GM19324 (cell line): ENCODE results near the gene PRPF40B.

ENCODE experiments used
- ATAC-seq: cut with Tn5 transposase; IDR thresholded peaks from one replicate; pipeline ENCODE4 v1.9.1; 2021; ENCODE audit warnings: mild to moderate bottlenecking, moderate library complexity; ENCODE audit not compliant: unreplicated experiment, low FRiP score

PRPF40B gene

DNA sequence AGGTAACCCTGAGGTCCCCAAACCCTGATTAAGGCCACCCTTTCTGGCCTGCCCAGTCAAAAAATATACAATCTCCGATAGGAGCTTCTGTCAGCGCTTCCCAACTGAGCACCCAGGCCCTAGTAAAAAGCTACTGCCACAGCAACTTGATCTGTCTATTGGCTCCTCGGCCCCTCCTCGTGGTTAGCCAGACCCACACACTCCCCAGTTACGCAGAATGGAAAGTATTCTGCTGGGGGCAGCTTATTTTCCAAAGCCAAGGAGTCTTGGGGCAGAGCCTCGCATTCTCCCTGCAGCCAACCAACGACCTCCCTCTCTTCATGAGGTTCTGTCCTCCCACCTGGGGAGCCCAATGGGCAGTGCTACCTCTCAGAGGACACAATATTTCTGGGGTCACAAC, 51.8 kb downstream of the PRPF40B start:
- ATAC-seq: no peak

DNA sequence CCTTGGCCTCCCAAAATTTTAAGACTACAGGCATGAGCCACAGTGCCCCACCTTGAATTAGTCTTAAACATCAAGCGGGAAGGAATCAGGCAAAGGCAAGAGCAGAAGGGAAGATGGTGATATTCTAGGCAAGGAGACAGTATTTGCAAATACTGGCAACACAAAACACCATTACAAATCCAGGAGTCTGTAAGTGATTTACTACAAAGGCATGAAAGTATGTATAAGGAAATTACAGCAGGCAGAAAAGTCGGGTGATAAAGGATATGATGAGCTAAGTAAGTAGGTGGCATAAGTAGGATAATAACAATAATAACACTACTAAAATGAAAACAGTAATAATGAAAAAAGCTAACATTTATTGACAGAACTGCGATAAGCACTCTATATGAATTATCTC, 55.4 kb downstream of the PRPF40B start:
- no peak for ATAC-seq

DNA sequence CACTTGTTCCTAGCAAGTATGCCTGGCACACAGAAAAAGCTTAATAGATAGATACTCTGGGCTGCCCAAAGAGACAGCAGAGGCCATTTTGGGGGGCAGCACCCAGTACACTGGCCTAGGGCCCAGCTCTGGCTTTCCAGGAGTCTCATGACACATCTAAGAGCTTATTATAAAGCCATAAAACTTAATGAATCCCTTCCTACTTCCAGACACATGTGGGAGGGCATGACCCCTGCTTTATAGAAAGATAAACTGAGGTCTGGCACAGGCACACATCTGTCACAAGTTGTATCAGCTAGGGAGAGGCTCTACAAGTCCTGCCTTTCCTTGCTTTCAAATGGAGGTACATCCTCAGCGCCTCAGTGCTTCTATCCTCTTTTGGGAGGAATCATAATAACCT, 56.7 kb downstream of the PRPF40B start:
- ATAC-seq: no peak

DNA sequence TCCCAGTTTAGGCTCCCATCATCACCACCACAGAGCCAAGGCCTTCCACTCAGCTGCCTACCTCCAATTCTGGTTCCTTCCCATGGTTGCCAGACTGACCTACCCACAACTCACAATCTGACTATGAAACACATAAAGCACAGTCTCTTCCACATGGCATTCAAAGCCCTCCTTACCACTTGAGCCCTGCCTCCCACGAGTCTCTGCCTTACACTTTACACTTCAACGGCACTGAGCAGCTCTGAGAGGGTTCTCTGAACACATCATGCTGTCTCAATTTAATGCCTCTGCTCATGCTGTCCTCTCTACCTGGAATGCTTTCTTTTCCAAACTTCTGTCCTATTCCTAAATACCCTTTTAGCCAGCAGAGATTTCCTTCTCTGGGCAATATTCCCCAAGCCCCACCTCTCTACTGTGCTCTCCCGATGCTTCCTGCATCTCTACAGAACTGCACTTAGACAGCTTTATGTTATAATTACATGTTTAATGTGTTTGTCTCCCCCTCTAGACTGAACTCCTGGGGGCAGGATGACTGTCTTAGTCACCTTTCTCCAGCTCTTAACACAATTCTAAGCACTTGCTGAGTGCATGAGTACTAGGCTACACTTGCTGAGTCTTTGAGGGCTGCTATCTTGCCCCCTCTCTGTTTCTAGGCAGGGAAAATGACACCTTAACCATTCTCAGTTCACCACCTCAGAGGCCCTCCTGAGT, 60.4 kb downstream of the PRPF40B start:
- ATAC-seq: no peak

DNA sequence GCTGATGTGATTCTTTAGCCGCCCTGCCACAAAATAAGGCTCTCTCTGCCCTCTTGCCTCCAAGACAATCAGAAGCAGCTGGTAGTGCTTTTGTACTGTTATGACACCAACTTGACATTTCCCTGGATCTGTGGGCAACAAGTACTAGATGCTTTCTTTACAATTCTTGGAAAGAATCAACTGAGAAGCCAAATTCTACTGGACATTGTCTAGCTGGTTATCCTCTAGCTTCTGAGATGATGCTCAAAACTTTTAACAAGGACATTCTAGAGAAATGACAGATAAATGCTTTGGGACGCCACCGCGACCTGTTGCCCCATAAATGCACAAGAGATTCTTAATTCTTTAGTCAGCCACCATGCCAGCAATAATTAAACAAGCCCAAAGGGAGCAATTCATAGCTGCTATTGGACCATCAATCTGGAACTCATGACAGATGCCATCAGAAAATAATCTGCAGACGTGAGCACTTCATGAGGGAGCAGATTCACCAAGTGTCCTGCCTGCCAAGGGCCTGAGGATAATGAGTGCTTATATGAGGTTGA, 61.0 kb downstream of the PRPF40B start:
- no peak for ATAC-seq

DNA sequence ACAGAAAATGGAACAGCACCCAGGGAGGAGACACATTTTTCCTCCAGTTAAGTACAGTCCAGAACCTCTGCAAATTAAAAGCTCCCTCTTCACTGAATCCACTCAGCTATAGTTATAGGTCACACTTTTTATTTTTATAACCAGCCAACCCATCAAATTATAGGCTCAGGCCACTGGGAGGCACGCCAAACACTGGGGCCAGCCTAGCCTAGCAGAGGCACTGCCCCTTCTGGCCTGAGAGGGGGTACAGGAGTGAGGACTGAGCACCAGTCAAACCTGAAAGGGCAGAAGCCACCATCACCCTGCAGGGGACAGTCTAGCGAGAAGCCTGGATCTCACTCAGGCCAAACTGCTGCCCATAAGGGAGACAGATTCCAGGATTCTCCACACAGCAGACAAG, 64.6 kb downstream of the PRPF40B start:
- no peak for ATAC-seq

DNA sequence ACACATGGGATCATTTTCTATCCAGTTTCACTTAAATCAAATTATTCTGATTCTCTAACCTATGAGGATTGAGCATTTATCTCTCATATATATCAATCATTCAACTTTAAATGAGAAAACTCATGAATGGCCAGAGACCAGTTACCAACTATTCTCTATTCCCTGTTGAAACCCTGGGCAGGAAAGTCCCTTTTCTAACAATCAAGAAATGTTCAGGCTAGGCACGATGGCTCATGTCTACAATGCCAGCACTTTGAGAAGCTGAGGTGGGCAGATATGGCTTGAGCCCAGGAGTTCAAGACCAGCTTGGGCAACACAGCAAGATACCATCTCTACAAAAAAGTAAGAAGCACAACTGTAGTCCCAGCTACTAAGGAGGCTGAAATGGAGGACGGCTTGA, 65.9 kb downstream of the PRPF40B start:
- no peak for ATAC-seq

DNA sequence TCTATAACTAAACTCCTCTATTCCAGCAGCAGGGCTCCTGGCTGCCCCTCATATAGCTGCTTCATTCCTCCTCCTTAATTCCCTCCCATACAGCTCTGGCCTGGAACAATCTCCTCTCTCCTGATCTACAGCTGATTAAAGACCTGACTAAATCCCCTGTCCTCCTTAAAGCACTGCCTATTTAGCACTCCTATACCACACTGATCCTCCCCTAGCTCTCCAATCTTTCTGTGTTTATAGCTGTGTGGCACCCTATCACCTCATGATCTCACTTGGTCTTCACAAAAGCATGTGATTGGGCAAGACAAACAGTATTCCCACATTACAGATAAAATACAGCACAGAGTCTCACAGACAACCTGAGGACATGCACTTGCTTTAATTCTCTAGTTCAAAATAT, 66.4 kb downstream of the PRPF40B start:
- no peak for ATAC-seq

DNA sequence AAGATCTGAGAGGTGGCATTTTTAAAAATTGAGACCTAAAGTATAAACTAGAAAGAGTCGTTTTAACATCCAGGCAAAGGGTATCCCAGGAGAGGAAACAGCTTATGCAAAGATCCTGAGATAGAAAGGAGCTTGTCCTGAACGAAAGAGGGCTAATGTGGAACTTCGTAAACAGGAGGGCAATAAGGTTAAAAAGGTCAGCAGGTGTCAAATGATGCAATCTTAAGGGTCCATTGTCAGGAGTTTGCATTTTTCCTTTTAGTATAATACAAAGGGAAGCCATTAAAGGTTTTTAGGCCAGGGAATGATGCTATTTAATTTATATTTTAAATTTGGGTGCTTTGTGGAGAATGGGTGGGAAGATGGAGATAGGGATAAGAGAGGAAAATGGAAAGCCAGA, 69.5 kb downstream of the PRPF40B start:
- ATAC-seq: no peak

DNA sequence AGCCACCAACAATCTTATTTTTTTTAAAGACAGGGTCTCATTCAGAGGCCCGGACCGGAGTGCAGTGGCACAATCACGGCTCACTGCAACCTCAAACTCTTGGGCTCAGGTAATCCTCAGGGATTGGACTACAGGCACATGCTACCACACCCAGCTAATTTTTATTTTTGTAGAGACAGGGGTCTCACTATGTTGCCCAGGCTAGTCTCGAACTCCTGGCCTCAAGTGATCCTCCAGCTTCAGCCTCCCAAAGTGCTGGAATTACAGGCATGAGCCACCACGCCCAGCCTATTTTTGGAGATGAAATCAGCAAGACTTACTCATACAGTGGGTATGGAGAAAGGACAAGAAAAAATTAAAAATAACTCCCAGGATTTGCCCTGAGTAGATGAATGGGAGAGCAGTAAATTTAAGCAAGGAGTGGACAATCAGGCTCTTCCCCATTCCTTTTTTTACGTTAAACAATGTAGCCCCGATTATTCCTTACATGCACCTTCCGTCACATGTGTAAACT, 70.6 kb downstream of the PRPF40B start:
- ATAC-seq: no peak
